ENCODE results near the gene PI16.

Gene PI16

GRCh38 chr6:37005827-37006567, 51.5 kb downstream of the PI16 start:
- no peak for DNase-seq

- DNase-seq, result no peak
These were observed 52.3 kb downstream of the PI16 start for GRCh38 chr6:37006793-37007339.

- no peak for DNase-seq
These were observed 53.0 kb downstream of the PI16 start for GRCh38 chr6:37007340-37008043.

- no peak for DNase-seq
These were observed 54.2 kb downstream of the PI16 start for GRCh38 chr6:37008484-37009465.

GRCh38 chr6:37010402-37010892, 55.9 kb downstream of the PI16 start:
- DNase-seq, result no peak

- no peak for DNase-seq
These were observed 57.3 kb downstream of the PI16 start for GRCh38 chr6:37011656-37012378.

GRCh38 chr6:37013516-37014491, 59.3 kb downstream of the PI16 start:
- DNase-seq, result no peak

Measured in DMS153 (cell line).